ENCODE measurements around the gene PLXNA2. TPM values are rescaled to one million over a fixed set of nuclear protein-coding genes. Genes with fewer than 3 reads are reported as not detected.

Gene PLXNA2
- total and polyA plus RNA-seq, 2 of the 8 experiments (the other 6 are each of a cell fraction or from before 2014, with no cell fraction given), result 0.33 to 1.5 TPM

DNA sequence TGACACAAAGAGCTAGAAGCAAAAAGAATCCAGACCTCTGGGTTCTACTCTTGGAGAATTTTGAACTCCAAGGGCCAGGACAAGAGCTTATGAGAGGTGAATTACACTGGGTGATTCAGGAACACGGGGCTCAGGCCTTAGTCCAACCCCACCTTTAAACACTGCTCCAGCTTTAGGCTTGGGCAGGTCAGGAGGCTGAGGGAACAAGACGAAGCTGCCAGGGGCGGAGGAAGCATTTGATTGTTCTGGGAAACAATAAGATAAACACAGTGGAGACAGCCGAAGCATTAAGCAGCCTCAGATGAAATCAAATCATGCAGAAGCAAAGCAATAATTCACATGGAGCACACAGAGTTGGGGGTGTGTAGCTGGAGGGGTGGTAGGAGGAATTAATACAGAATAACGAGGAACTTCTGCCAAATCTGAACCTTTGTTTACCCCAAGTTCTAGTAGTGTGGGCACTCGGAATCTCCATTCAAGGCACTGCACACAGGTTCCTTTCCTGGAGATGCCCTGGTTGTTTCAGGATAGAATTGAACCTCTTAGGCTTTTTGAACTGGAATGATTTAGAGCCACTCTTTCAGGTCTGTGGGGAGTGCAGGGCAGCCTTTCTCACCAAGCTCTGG, 93.2 kb downstream of the PLXNA2 start:
- H3K9ac ChIP-seq (replicated peaks in 1 of 4; ENCODE audit: extremely low read depth in 1 of 4, low read depth in 3 of 4, low read length in 3 of 4), result no peak overlapping the region
- no peak overlapping the region for H2AFZ ChIP-seq (ENCODE audit: low read length)
- no peaks in the 10 kb centered on the region for H3K36me3 ChIP-seq (ENCODE audit: control insufficient read depth in 2 of 4, insufficient read depth in 4 of 4, low read length in 3 of 4)
- no peak overlapping the region for H3K14ac ChIP-seq (ENCODE audit: insufficient read length)
- H2BK15ac ChIP-seq (ENCODE audit: low read length), result no peak overlapping the region
- no peak for DNase-seq (ENCODE audit: low read depth in 1 of 2, low spot score in 2 of 2)
- H2AK5ac ChIP-seq (ENCODE audit: low read depth, low read length), result no peak overlapping the region
- H3K27me3 ChIP-seq (replicated peaks in 1 of 4; ENCODE audit: control insufficient read depth in 3 of 4, extremely low read depth in 1 of 4, insufficient read depth in 3 of 4, low read length in 3 of 4), result no peaks in the 10 kb centered on the region
- H2BK20ac ChIP-seq (ENCODE audit: low read length), result no peak overlapping the region
- H4K91ac ChIP-seq (replicated peaks; ENCODE audit: insufficient read length, low read length), result no peak overlapping the region
- no peak overlapping the region for H4K8ac ChIP-seq (ENCODE audit: extremely low read depth, insufficient read depth, low read length)
- peaks cover 8% of the 10 kb centered on the region; the same call in 1 of the 2 replicates for H3K23me2 ChIP-seq (ENCODE audit: low read depth, low read length)
- H3K23ac ChIP-seq (ENCODE audit: insufficient read length), result no peak overlapping the region
- ChIA-PET POLR2A (ENCODE audit: partially characterized antibody) (interaction anchor here (1.6 kb wide), 1 partner anchor 30 kb away, joined by 3 read pairs; no protein-coding TSS in a partner anchor), CTCF (ENCODE audit: partially characterized antibody) (interaction anchor here (0.6 to 3.4 kb wide), 22 partner anchors 8 to 556 kb away, joined by 3 to 25 read pairs (median 4); no protein-coding TSS in a partner anchor)
- WGBS, 2 experiments (ENCODE audit: extremely low coverage in 1 of 2, insufficient coverage in 1 of 2, insufficient read length in 1 of 2, insufficient replicate concordance in 2 of 2, low coverage in 1 of 2, low lambda C conversion rate in 2 of 2, missing lambda C conversion rate in 1 of 2), result 77% methylated on average over 6 of the region's 6 CpGs; no CpG with 5 or more reads in 1 of the 2 experiments
- no peak overlapping the region for H2BK120ac ChIP-seq (replicated peaks; ENCODE audit: low read depth, low read length)
- H3K4ac ChIP-seq (replicated peaks; ENCODE audit: insufficient read length, low read depth, low read length), result no peak overlapping the region
- H3K27ac ChIP-seq (ENCODE audit: low read depth, low read length), result no peak overlapping the region
- H4K5ac ChIP-seq (ENCODE audit: insufficient read length, low read depth, low read length), result no peak overlapping the region
- no peaks in the 10 kb centered on the region for H3K9me3 ChIP-seq (ENCODE audit: insufficient read depth in 2 of 2, low read depth in 1 of 2, low read length in 1 of 2)
- H3K4me3 ChIP-seq (ENCODE audit: extremely low read depth in 1 of 4, insufficient read depth in 2 of 4, low read depth in 3 of 4, low read length in 4 of 4), result no peak overlapping the region
- H3K79me2 ChIP-seq (ENCODE audit: control insufficient read depth in 1 of 2, insufficient read depth in 2 of 2, low read length in 2 of 2), result no peaks in the 10 kb centered on the region
- H3K18ac ChIP-seq (ENCODE audit: extremely low read depth, low read length), result no peak overlapping the region
- no peak overlapping the region for H2BK12ac ChIP-seq (ENCODE audit: low read depth, low read length)
- peaks cover 0 to 11% (median 6%) of the 10 kb centered on the region in 4 experiments; a peak in 4 of 7 replicates for H3K4me1 ChIP-seq (replicated peaks in 1 of 4; ENCODE audit: control insufficient read depth in 3 of 4, insufficient read depth in 4 of 4, low read length in 3 of 4)
- H3K79me1 ChIP-seq (ENCODE audit: low read depth, low read length), result no peaks in the 10 kb centered on the region
- no peak for TF ChIP-seq TEAD4 (IDR thresholded peaks at IDR 0.05; ENCODE audit: low read depth, low read length)
- TF ChIP-seq JUND (IDR thresholded peaks at IDR 0.05; ENCODE audit: low read length), result no peak
- TF ChIP-seq PHF8 (conservative IDR thresholded peaks at IDR 0.05; ENCODE audit: low read depth, low read length), result no peak
- no peak for TF ChIP-seq KDM5A (IDR thresholded peaks at IDR 0.05; ENCODE audit: low read length)
- no peak for TF ChIP-seq SAP30 (IDR thresholded peaks at IDR 0.05; ENCODE audit: insufficient read depth, insufficient replicate concordance, low read length)
- TF ChIP-seq POLR2A (IDR thresholded peaks at IDR 0.05; ENCODE audit: control extremely low read depth in 1 of 2, low read depth in 2 of 2, low read length in 2 of 2), result no peak
- TF ChIP-seq SP4 (IDR thresholded peaks at IDR 0.05; ENCODE audit: low read length), result no peak
- no peak for TF ChIP-seq TBP (IDR thresholded peaks at IDR 0.05; ENCODE audit: low read depth, low read length)
- no peak for FAIRE-seq
- no peak overlapping the region for H3K56ac ChIP-seq (replicated peaks; ENCODE audit: insufficient read length, low read depth, low read length)
- H2BK5ac ChIP-seq (ENCODE audit: low read depth, low read length), result no peak overlapping the region
- H4K20me1 ChIP-seq (replicated peaks in 1 of 2; ENCODE audit: control insufficient read depth in 1 of 2, insufficient read depth in 2 of 2, low read length in 2 of 2), result peaks cover 0 to 6% of the 10 kb centered on the region in 2 experiments
- H3K4me2 ChIP-seq (ENCODE audit: insufficient read depth in 1 of 2, low read depth in 2 of 2, low read length in 2 of 2), result no peak overlapping the region
